ENCODE data around the gene COLGALT1. TPM values are rescaled to one million over a fixed set of nuclear protein-coding genes. Genes with fewer than 3 reads are reported as not detected.

COLGALT1 gene
- total RNA-seq, 1 experiment from 2014 or later = 48.5 TPM

DNA sequence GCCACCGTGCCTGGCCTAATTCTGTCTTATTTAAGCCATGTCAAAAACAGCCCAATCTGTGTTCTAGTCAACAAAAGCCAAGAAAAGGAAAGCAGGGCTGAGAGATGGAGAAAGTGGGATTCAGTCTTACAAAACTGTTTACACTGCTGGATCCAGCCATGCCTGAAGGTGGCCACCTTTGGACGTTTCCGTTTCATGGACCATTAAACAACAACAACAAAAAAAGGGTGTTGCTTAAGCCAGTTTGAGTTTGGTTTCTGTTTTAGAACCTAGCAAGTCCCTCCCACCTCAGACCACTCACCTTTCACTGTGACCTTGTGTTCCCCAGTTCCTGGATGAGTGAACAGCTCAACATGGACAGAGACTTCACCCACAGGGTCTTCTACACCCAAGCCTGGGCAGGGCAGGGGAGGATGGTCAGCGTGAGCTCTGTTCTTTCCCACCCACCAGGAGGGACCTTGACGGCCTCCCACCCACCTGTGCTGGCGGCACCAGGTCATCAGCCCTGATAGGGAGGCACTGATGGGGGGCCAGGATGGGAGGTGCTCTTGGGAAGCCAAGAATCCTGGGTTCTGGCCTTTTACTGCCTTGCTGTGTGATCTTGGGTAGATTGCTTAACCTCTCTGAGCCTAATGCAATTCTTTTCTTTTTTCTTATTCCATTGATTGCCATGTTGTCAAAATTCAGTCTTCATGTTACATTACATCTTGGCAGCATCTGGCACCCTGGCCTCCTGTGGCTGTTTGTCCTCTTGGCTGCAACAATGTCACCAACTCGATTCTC is 56.2 kb downstream of the COLGALT1 start:
- Histone ChIP-seq H2BK120ac (ENCODE audit: low read depth, low read length, poor library complexity, severe bottlenecking) (no peak overlapping the region), H3K4me1 (ENCODE audit: insufficient read depth, low read length) (no peaks in the 10 kb centered on the region), H4K8ac (replicated peaks; ENCODE audit: insufficient read length, low read depth, low read length) (no peak overlapping the region), H3K23ac (ENCODE audit: insufficient read length, low read depth, low read length) (no peak overlapping the region), H3K14ac (ENCODE audit: insufficient read depth, low read length) (no peak overlapping the region), H3K9ac (ENCODE audit: extremely low read depth, insufficient read length, low read length) (no peak overlapping the region), H2AK5ac (ENCODE audit: insufficient read length, low read length) (no peak overlapping the region), H3K9me3 (ENCODE audit: control insufficient read depth, low read depth, low read length) (no peaks in the 10 kb centered on the region), H2BK15ac (ENCODE audit: low read depth, low read length) (no peak overlapping the region), H3K18ac (ENCODE audit: insufficient read length, low read depth, low read length) (no peak overlapping the region), H3K4me2 (ENCODE audit: insufficient read depth, insufficient read length, low read length) (no peak overlapping the region), H2BK12ac (ENCODE audit: insufficient read length, low read depth, low read length) (no peak overlapping the region), H3T11ph (ENCODE audit: low read length) (no peak overlapping the region), H3K79me1 (ENCODE audit: insufficient read depth, low read depth, low read length, poor library complexity, severe bottlenecking) (no peaks in the 10 kb centered on the region), H4K5ac (ENCODE audit: insufficient read length, low read depth, low read length) (no peak overlapping the region), H3K23me2 (ENCODE audit: insufficient read length, low read depth, low read length, poor library complexity, severe bottlenecking) (no peaks in the 10 kb centered on the region), H3K27ac (ENCODE audit: insufficient read length, low read depth, low read length) (no peak overlapping the region), H4K20me1 (ENCODE audit: control insufficient read depth, insufficient read depth, insufficient read length) (no peaks in the 10 kb centered on the region), H4K91ac (ENCODE audit: insufficient read length, low read depth, low read length) (no peak overlapping the region), H3K56ac (ENCODE audit: insufficient read length, low read depth, low read length) (no peak overlapping the region), H3K27me3 (ENCODE audit: insufficient read depth, low read length) (no peaks in the 10 kb centered on the region), H2AFZ (ENCODE audit: low read length) (no peak overlapping the region), H3K4ac (ENCODE audit: low read depth, low read length) (no peak overlapping the region), H2BK20ac (ENCODE audit: low read depth, low read length, poor library complexity, severe bottlenecking) (no peak overlapping the region), H2BK5ac (ENCODE audit: insufficient read length, low read length) (no peak overlapping the region), H3K79me2 (ENCODE audit: insufficient read depth, low read length) (no peaks in the 10 kb centered on the region)
- Mint-ChIP-seq H3K4me3 (no peak overlapping the region), H3K27ac (no peak overlapping the region), H3K4me1 (peaks cover 4 to 7% of the 10 kb centered on the region in 2 experiments), H3K36me3 (ENCODE audit: insufficient read depth in 1 of 3, low read depth in 3 of 3) (peaks cover 15 to 16% (median 15%) of the 10 kb centered on the region in 3 experiments; a peak in 6 of 7 replicates), H3K9me3 (no peaks in the 10 kb centered on the region), H3K27me3 (ENCODE audit: low read depth) (no peaks in the 10 kb centered on the region)
- TF ChIP-seq, protein P1, sequence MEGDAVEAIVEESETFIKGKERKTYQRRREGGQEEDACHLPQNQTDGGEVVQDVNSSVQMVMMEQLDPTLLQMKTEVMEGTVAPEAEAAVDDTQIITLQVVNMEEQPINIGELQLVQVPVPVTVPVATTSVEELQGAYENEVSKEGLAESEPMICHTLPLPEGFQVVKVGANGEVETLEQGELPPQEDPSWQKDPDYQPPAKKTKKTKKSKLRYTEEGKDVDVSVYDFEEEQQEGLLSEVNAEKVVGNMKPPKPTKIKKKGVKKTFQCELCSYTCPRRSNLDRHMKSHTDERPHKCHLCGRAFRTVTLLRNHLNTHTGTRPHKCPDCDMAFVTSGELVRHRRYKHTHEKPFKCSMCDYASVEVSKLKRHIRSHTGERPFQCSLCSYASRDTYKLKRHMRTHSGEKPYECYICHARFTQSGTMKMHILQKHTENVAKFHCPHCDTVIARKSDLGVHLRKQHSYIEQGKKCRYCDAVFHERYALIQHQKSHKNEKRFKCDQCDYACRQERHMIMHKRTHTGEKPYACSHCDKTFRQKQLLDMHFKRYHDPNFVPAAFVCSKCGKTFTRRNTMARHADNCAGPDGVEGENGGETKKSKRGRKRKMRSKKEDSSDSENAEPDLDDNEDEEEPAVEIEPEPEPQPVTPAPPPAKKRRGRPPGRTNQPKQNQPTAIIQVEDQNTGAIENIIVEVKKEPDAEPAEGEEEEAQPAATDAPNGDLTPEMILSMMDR (conservative IDR thresholded peaks at IDR 0.05) = no peak
- DNase-seq = no peak
- no CpG with 5 or more reads among the region's 7 CpGs for WGBS (ENCODE audit: extremely low coverage, insufficient read length, low lambda C conversion rate)
